Tibial artery (tissue), 4 donors: ENCODE data around the gene ITGB3.

Experiments used
- DNase-seq, 2 donors: peaks; one replicate each; pipeline ENCODE4 v3.0.0-alpha.2; 2019
- H3K27ac ChIP-seq, 2 donors: fragments of 200-600 bp; sonication (generic) in 1 of 2; 1 replicate in 1 of 2; 2 replicates in 1 of 2; pipeline ENCODE4 v1.5.1; 2018 to 2019; ENCODE audit warnings: mild to moderate bottlenecking in 1 of 2
- H3K27me3 ChIP-seq, 2 donors: fragments of 200-600 bp; sonication (generic) in 1 of 2; one replicate each; pipeline versions ENCODE4 v1.5.1 to v1.6.0; 2016 to 2019
- H3K36me3 ChIP-seq, 3 donors: fragments of 200-600 bp; sonication (generic) in 2 of 3; one replicate each; pipeline ENCODE4 v1.5.1; 2016 to 2019; ENCODE audit warnings: mild to moderate bottlenecking in 2 of 3
- H3K4me1 ChIP-seq, 4 donors: fragments of 200-600 bp; sonication (generic) in 2 of 4; 1 replicate in 3 of 4; 2 replicates in 1 of 4; pipeline ENCODE4 v1.5.1; 2016 to 2019
- H3K4me3 ChIP-seq, 2 donors: fragments of 200-600 bp; sonication (generic) in 1 of 2; 1 replicate in 1 of 2; 2 replicates in 1 of 2; pipeline ENCODE4 v1.5.1; 2018 to 2019; ENCODE audit warnings: mild to moderate bottlenecking in 2 of 2
- H3K9me3 ChIP-seq, 3 donors: fragments of 200-600 bp; sonication (generic) in 1 of 3; one replicate each; pipeline ENCODE4 v1.5.1; 2016 to 2019
- CTCF ChIP-seq, 2 experiments: fragments of 200-600 bp in 1 of 2; fragments of 450-650 bp in 1 of 2; IDR thresholded peaks; one replicate each; pipeline ENCODE4 v1.5.1; 2017 to 2019; ENCODE audit warnings: antibody characterized with exemption in 2 of 2, mild to moderate bottlenecking in 1 of 2, moderate library complexity in 1 of 2
- intact Hi-C: fragments of 100-400 bp; cut with DNase I; formaldehyde crosslinking; loops from one replicate; pipeline ENCODE4 v1.15.0; 2023; ENCODE audit warnings: low total_unique reads

The ITGB3 gene

GRCh38 chr17:47229535-47230443, 23.8 kb upstream of the ITGB3 start:
- intact Hi-C loops = loop anchor here (2.0 kb wide), 1 partner anchor 87 kb away; no protein-coding TSS in a partner anchor
- DNase-seq = peak; percentile 90 to 93
- Histone ChIP-seq H3K4me1 (peaks cover 0 to 36% (median 24%) of the 10 kb centered on the region in 4 donors), H3K27me3 (no peaks in the 10 kb centered on the region), H3K36me3 (no peaks in the 10 kb centered on the region), H3K9me3 (no peaks in the 10 kb centered on the region), H3K27ac (peak overlapping the region; percentile 80 to 93), H3K4me3 (peak overlapping the region; percentile 17 to 37)
- TF ChIP-seq CTCF (IDR thresholded peaks at IDR 0.05) = peak; percentile 98 to 99

- no peak for TF ChIP-seq CTCF (IDR thresholded peaks at IDR 0.05)
- H3K4me1 ChIP-seq = peaks cover 0 to 26% (median 17%) of the 10 kb centered on the region in 4 donors
- intact Hi-C loops = no loop called here
- no peaks in the 10 kb centered on the region for H3K9me3 ChIP-seq
- no peak overlapping the region for H3K4me3 ChIP-seq
- peak overlapping the region in 1 of 2 donors; percentile 80 for H3K27ac ChIP-seq
- no peaks in the 10 kb centered on the region for H3K36me3 ChIP-seq
- no peak for DNase-seq
- H3K27me3 ChIP-seq = no peaks in the 10 kb centered on the region
Observed at GRCh38 chr17:47230864-47231263, 22.8 kb upstream of the ITGB3 start.

- no peaks in the 10 kb centered on the region for H3K27me3 ChIP-seq
- no peak for TF ChIP-seq CTCF (IDR thresholded peaks at IDR 0.05)
- no peak overlapping the region for H3K4me3 ChIP-seq
- no peak overlapping the region for H3K27ac ChIP-seq
- intact Hi-C loops = no loop called here
- DNase-seq = no peak
- H3K9me3 ChIP-seq = no peaks in the 10 kb centered on the region
- H3K36me3 ChIP-seq = no peaks in the 10 kb centered on the region
- H3K4me1 ChIP-seq = peaks cover 0 to 21% (median 12%) of the 10 kb centered on the region in 4 donors
Observed at GRCh38 chr17:47231334-47231733, 22.3 kb upstream of the ITGB3 start.

- no peaks in the 10 kb centered on the region for H3K9me3 ChIP-seq
- H3K27ac ChIP-seq = no peak overlapping the region
- H3K27me3 ChIP-seq = no peaks in the 10 kb centered on the region
- no peaks in the 10 kb centered on the region for H3K36me3 ChIP-seq
- intact Hi-C loops = no loop called here
- peaks cover 0 to 16% (median 9%) of the 10 kb centered on the region in 4 donors for H3K4me1 ChIP-seq
- no peak for DNase-seq
- no peak for TF ChIP-seq CTCF (IDR thresholded peaks at IDR 0.05)
- H3K4me3 ChIP-seq = no peak overlapping the region
Observed at GRCh38 chr17:47231866-47232265, 21.8 kb upstream of the ITGB3 start.

GRCh38 chr17:47232465-47232864, 21.2 kb upstream of the ITGB3 start:
- Histone ChIP-seq H3K27ac (no peak overlapping the region), H3K4me1 (peaks cover 0 to 10% (median 6%) of the 10 kb centered on the region in 4 donors), H3K4me3 (no peak overlapping the region), H3K9me3 (no peaks in the 10 kb centered on the region), H3K27me3 (no peaks in the 10 kb centered on the region), H3K36me3 (no peaks in the 10 kb centered on the region)
- TF ChIP-seq CTCF (IDR thresholded peaks at IDR 0.05) = no peak
- intact Hi-C loops = no loop called here
- DNase-seq = no peak
